ENCODE data around the gene NR5A2. TPM values are rescaled to one million over a fixed set of nuclear protein-coding genes. Genes with fewer than 3 reads are reported as not detected.

Gene NR5A2
- total and polyA plus RNA-seq, 10 of the 15 experiments (the other 5 are each of a cell fraction or from before 2014, with no cell fraction given) = 0.02 to 0.60 (median 0.15) TPM; not detected in 1

GRCh38 chr1:200154069-200154767 lies 126.7 kb downstream of the NR5A2 start (continued):
- no peak for TF ChIP-seq HSF1 (IDR thresholded peaks at IDR 0.05; ENCODE audit: low read depth, low read length)
- no peak for TF ChIP-seq POLR2AphosphoS2 (IDR thresholded peaks at IDR 0.05; ENCODE audit: low read depth, low read length)
- TF ChIP-seq ZBED1 (IDR thresholded peaks at IDR 0.05; ENCODE audit: borderline replicate concordance) = no peak
- no peak for TF ChIP-seq YBX1 (IDR thresholded peaks at IDR 0.05)

DNA sequence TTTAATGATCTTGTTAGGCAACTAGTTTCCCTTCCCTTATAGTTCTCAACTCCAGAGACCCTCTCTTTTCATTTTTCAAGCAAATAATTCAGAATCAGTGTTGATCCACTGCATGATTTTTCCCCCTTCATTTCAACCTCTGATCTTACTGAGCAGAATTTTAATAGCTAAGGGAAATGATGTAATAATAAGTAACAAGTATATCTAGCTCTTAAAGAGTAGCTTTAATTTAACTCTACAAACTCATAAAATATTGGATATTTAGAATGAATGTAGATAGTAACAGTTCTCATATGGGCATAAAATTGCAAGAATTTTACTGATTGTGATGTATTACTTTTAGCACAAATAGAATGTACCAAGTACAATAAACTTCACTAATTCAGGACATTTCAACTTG lies 130.2 kb downstream of the NR5A2 start:
- ChIA-PET CTCF (interaction anchor here (1.0 to 1.4 kb wide), 6 partner anchors 10 to 473 kb away, joined by 3 to 6 read pairs (median 4); no protein-coding TSS in a partner anchor), RAD21 (ENCODE audit: unreplicated experiment) (interaction anchor here (1.0 kb wide), 1 partner anchor 27 kb away, joined by 4 read pairs; no protein-coding TSS in a partner anchor), SMC1A (ENCODE audit: uncharacterized antibody, unreplicated experiment) (interaction anchor here (0.8 to 1.6 kb wide), 5 partner anchors 9 to 331 kb away, joined by 3 to 7 read pairs (median 4); no protein-coding TSS in a partner anchor), POLR2A (no interaction called here)
- no TSS peak for BruUV-seq (replicated peaks)
- Histone ChIP-seq H3K4me1 (ENCODE audit: control insufficient read depth, insufficient read depth, low read length) (peaks cover 16% of the 10 kb centered on the region), H3K9me3 (replicated peaks; ENCODE audit: control insufficient read depth, insufficient read depth, low read length) (no peaks in the 10 kb centered on the region), H3K4me3 (no peak overlapping the region), H3K79me2 (ENCODE audit: control insufficient read depth, insufficient read depth, low read length) (no peaks in the 10 kb centered on the region), H3K4me2 (ENCODE audit: control insufficient read depth, insufficient read depth) (no peak overlapping the region), H3K27ac (ENCODE audit: control insufficient read depth, insufficient read depth) (no peak overlapping the region), H2AFZ (ENCODE audit: control insufficient read depth, low read depth, low read length) (no peak overlapping the region), H3K36me3 (ENCODE audit: control insufficient read depth in 2 of 2, insufficient read depth in 2 of 2, low read length in 1 of 2) (no peaks in the 10 kb centered on the region), H3K9ac (ENCODE audit: control insufficient read depth, insufficient read depth, low read length) (no peak overlapping the region), H4K20me1 (ENCODE audit: control insufficient read depth, insufficient read depth) (no peaks in the 10 kb centered on the region), H3K27me3 (replicated peaks in 1 of 2; ENCODE audit: control insufficient read depth in 2 of 2, insufficient read depth in 2 of 2, low read length in 1 of 2) (no peaks in the 10 kb centered on the region)
- in situ Hi-C loops (cut with MboI) (no loop called here), intact Hi-C loops (cut with micrococcal nuclease; ENCODE audit: unreplicated experiment) (no loop called here)
- no peak for FAIRE-seq
- TF ChIP-seq ETV6 (conservative IDR thresholded peaks at IDR 0.05 in 1 of 2, IDR thresholded peaks at IDR 0.05 in 1 of 2; ENCODE audit: borderline replicate concordance in 1 of 2, low read depth in 1 of 2) = no peak
- no peak for ATAC-seq
- DNase-seq (ENCODE audit: low read depth, low spot score) = no peak

All from GM12878 (cell line).